GM08714 (cell line): ENCODE data around the gene ANKS1B.
"Not testable (repeated sequence)": the region's sequence is repeated elsewhere in the genome, so short reads cannot be mapped to it uniquely, and the experiment has no call there.

Experiments
- H3K4me3 ChIP-seq: fragments of 200-500 bp; sonication (Bioruptor generic); 2 replicates; pipeline ENCODE4 v1.5.1; 2014; ENCODE audit warnings: mild to moderate bottlenecking, low read length, inconsistent platforms
- ZNF274 ChIP-seq: IDR thresholded peaks from 2 replicates; pipeline ENCODE4 v1.6.1; 2012; ENCODE audit warnings: mild to moderate bottlenecking, low read depth, low read length

Gene ANKS1B

DNA sequence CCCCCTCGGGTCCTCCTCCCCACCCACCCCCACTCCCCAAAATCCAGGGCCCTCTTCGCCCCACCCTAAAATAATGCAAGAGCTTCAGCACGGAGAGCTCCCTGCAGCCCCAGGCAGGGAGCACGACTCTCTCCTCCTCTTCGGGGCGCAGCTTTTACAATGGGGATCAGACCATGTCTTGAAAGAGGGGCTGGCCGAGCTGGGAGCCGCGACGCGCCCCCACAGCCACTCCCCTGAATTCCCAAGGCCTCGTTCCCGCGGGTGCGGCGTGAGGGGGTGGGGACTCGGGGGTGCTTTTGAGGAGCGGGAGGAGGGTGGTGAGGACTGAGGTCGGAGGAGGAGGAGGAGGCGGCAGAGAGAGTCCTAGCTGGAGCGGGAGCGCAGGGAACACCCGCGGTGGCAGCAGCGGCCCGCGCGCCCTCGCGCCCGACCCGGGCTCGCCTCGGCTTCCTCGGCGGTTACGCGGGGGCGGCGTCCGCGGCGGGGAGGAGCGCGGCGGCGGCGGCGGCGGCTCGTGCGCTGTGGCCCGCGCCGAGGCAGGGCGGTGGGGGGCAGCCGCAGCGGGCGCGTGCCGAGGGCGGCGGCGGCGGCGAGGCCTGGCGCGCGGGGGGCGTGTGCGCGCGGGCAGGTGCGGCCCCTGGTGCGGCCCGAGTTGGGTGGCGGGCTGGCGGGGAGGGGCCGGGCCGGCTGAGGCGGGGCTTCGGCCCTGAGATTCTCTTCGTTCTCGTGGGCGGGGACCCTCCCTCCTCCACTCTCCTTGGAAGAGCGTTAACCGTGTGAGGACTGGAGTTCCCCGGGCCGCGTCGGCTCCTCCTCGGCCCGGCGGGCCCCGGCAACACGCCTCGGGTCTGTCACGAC lies at the start of gene ANKS1B:
Gene ANKS1B, minus strand, starts transcription at position 666 of the 858 bp plus-strand sequence. CDS start 699 bp downstream, outside the sequence.
- H3K4me3 ChIP-seq, result peak within 1 kb of the TSS; percentile 44
- no peak for TF ChIP-seq ZNF274

DNA sequence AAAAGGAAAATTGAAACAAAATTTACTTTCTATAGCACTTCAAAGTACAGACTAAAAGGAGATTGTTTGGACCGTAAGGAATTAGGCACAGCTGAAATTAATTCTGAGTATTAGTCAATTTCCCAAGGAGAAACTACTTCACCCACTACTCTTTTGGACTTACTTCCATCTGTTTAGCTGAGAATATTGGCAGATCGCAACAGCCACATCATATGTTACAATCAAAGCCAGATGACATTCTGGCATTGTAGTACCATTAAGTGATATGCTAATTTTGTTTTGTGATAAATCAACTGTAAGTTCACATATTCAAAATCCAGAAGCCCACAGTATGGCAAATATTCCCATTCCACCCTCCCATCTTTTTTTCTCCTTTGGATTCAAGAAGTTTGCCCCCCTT lies 47.1 kb upstream of the ANKS1B start:
- no peak for TF ChIP-seq ZNF274

DNA sequence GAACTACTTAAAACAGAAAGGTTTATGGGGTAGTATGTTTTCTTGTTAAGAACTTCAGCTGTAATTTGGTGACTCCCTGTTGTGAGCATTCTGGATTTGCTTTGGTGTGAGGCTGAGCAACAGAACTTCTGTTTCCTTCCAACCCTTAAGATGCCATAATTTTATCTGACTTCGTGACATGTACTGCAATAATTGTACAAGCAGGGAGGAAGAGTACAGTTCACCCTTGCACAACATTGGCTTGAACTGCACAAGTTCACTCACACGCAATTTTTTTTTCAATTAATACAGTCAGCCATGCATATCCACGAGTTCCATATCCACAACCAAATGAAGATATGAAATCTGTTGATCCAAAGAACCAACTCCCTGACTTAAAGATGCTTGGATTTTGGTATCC lies 42.9 kb upstream of the ANKS1B start:
- no peak for TF ChIP-seq ZNF274

More for the DNA sequence above, 47.1 kb upstream of the ANKS1B start:
- no peak overlapping the region for H3K4me3 ChIP-seq

DNA sequence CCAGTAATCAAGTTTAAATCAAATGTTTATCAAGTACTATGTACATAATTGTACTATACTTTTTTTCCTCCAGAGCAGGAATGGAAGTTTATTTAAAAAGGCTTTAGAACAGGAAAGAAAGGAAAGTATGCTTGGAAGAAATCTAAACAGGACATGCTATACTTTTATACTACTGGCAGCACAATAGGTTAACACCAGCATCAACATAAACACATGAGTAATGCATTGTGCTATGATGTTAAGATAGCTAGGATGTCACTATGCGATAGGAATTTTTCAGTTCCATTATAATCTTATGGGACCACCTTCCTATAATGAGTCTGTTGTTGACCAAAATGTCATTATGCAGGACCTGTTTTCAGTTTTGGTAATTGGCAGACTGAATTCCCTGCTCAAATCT lies 41.5 kb upstream of the ANKS1B start:
- TF ChIP-seq ZNF274, result no peak
- no peak overlapping the region for H3K4me3 ChIP-seq

More for the DNA sequence above, 42.9 kb upstream of the ANKS1B start:
- no peak overlapping the region for H3K4me3 ChIP-seq

DNA sequence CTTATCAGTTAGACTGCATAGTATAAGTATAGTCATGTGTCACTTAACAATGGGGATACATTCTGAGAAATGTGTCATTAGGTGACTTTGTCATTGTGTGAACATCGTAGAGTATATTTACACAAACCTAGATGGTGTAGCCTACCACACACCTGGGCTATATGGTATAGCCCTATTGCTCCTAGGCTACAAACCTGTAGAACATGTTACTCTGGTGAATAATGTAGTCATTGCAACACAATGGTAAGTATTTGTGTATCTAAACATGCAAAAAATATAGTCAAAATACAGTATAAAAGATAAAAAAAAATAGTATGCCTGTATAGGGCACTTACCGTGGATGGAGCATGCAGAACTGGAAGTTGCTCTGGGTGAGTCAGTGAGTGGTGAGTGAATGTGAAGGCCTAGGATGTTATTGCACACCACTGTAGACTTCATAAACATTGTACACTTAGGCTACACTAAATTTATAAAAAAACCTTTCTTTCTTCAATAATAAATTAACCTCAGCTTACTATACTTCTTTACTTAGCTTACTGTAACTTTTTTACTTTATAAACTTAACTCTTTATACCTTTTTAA lies 40.3 kb upstream of the ANKS1B start:
- TF ChIP-seq ZNF274, result no peak
- no peak overlapping the region for H3K4me3 ChIP-seq

DNA sequence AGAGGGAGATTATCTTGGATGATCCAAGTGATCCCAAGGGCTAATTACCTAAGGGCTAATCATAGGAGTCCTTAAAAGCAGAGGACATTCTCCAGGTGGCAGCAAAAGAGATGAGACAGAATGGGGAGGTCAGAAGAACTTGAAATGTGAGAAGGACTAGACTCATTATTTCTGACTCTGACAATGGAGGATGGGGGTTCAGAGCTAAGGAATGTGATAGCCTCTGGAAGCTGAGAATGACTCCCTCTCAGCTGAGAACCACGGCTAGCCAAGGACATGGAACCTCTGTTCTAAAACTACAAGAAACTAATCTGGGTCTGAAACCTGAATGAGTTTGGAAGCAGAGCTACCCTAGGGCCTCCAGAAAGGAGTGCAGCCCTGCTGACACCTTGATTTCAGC lies 35.6 kb upstream of the ANKS1B start:
- H3K4me3 ChIP-seq, result no peak overlapping the region
- TF ChIP-seq ZNF274, result no peak

DNA sequence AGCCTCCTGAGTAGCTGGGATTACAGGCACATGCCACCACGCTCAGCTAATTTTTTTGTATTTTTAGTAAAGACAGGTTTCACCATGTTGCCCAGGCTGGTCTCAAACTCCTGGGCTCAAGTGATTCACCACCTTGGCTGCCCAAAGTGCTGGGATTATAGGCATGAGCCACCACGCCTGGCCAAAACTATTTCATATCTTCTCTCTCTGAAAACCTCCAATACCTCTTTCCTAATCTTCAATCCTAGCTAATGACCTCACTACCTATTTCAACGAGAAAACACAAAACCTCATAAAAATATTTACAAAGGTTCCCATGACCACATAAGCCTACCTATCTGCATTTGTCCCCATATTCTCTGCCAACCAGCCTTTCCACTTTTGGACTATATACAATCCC lies 32.3 kb upstream of the ANKS1B start:
- TF ChIP-seq ZNF274, result no peak
- no peak overlapping the region for H3K4me3 ChIP-seq

DNA sequence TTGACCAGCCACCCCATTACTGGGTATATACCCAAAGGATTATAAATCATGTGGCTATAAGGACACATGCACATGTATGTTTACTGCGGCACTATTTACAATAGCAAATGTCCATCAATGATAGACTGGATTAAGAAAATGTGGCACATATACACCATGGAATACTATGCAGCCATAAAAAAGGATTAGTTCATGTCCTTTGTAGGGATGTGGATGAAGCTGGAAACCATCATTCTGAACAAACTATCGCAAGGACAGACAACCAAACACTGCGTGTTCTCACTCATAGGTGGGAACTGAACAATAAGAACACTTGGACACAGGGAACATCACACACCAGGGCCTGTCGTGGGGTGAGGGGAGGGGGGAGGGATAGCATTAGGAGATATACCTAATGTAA lies 31.6 kb upstream of the ANKS1B start:
- not testable (repeated sequence) for H3K4me3 ChIP-seq

DNA sequence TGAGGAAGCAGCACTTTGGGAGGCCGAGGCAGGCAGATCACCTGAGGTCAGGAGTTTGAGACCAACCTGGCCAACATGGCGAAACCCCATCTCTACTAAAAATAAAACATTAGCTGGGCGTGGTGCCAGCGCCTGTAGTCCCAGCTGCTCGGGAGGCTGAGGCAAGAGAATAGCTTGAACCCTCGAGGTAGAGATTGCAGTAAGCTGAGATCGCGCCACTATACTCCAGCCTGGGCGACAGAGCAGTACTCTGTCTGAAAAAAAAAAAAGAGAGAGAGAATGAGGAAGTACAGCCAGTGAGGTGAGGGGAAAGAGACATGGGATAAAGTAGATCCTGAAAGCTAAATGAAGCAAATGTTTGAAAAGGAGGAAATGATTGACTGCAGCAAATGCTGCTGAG lies 21.1 kb upstream of the ANKS1B start:
- H3K4me3 ChIP-seq, result not testable (repeated sequence)

DNA sequence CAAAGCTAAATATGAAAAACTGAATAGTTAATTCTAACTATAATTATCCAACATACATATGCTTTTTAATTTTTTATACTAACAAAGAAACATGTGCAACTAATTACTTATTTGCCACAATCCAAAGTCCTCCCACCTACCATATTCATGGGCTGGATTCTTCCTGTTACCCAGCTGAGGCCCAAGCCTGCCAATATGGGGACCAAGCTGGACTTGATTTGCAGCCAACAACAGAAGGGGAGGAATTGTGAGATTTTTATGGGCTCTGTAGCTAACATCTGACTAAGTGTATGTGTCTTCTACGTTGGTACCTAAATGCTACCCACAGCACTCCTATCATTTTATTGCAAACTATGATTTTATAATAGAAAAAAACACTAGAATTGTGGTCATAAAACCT lies 13.1 kb upstream of the ANKS1B start:
- no peak for TF ChIP-seq ZNF274
- no peak overlapping the region for H3K4me3 ChIP-seq

DNA sequence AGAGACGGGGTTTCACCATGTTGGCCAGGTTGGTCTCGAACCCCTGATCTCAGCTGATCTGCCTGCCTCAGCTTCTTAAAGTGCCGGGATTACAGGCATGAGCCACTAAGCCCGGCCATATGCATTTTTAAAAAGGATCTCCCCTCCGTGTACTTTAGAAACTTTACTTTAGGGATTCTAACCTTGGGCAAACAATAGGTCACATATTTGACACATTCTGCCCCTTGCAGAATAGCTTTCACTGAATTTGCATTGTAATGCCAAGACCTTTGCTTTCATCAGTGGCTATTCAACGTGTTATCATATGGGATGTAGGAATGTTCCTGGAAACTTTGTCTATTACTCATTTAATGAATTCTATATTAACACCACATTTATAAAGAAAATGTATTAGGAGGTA lies 11.4 kb upstream of the ANKS1B start:
- no peak for TF ChIP-seq ZNF274

DNA sequence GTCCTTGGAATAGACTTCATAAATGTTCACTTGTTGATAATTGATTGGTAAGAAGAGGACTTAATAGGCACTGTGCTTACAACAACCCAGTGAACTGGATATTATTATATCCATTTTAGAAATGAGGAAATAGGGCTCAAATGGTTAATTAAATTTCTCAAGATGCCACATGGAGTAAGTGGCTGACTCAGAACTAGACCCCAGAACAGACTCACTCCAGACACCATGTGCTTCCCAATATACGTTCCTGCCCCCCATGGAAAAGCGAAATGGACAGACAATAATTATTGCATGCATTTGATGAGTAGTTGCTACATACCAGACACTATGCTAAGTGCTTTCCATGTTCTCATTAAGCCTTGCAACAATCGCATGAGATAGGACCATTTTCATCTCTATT lies 895 bp upstream of the ANKS1B start:
- H3K4me3 ChIP-seq, result no peak overlapping the region
- TF ChIP-seq ZNF274, result no peak

More for the DNA sequence above, 11.4 kb upstream of the ANKS1B start:
- H3K4me3 ChIP-seq, result no peak overlapping the region

DNA sequence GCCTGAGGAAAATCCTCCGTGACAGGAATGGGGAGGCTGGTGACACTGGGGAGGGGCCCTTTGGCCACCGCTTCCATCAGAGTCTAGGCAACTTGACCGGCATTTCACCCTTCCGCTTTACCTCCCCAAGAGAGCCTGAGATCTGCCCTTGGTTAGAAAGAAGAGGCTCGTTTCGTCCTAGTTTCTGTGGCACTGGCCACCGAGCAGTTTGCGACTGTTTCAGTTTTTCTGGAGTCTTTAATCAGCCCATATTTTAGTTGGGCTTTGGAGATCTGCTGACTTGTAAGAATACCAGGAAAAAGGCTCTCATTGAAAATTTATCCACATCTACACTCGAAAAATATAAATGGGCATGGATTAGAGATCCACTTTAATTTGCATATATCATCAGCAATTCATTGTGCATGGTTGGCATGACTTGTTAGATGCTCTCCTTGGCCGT lies 414 bp upstream of the ANKS1B start:
- H3K4me3 ChIP-seq, result peak overlapping the region; percentile 42
- TF ChIP-seq ZNF274, result no peak

DNA sequence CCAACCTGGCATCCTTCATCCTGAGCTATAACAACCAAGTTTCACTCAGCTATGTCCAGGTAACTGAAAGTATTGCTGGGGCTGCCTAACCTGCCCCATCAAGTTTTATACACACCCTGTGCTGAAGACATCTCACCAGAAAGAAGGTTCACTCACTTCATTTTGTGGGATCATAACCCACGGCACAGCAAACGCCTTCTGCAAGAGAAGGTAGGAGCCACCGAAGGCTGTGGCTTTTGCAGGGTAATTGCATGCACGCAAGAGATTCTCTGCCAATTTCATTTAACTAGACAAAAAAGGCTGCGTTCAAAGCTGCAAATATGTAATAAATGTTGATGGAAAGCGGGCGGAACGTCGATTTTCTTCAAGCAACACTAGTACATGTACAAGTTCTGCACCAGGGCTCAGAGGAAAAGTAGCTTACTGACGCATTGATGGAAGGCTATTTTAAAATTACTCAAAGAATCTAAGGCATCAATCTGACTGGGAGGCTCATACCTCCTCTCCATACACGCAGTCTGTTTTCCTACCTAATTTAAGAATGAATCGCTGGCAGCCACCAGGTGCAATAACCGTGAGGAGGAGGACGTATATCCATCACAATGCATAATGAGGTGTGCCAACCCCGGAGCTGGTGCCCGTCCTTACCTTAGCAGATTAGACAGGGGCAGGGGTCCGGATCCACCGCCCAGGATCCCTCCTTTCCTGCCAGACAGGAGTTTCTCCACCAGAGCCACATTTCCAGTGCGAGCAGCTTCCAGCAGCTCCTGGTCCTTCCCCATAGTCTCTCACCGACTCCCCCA lies 1.1 kb downstream of the ANKS1B start:
- TF ChIP-seq ZNF274, result no peak
- no peak overlapping the region for H3K4me3 ChIP-seq
